Activated T-helper 2 cell treated with anti-CD3 and anti-CD28 coated beads, Interferon-gamma antibody, Interleukin-2, Interleukin-4, amounts not matched to agents 10 μg/mL and 5 μg/mL and 100 μg/mL, durations not matched to agents 14 hours and 24 hours and 36 hours (primary cell): ENCODE results near the gene ZSCAN30. TPM values are rescaled to one million over a fixed set of nuclear protein-coding genes. Genes with fewer than 3 reads are reported as not detected.
"Not testable (repeated sequence)": the region's sequence is repeated elsewhere in the genome, so short reads cannot be mapped to it uniquely, and the experiment has no call there.

Experiments
- DNase-seq: peaks from one replicate; pipeline ENCODE4 v3.0.0; 2021; ENCODE audit warnings: low spot score
- H3K27ac Mint-ChIP-seq: one replicate; pipeline ENCODE4 v1.8.0; 2021; ENCODE audit warnings: mixed read lengths
- H3K27me3 Mint-ChIP-seq: one replicate; pipeline ENCODE4 v1.8.0; 2021; ENCODE audit warnings: low read depth, mixed read lengths
- H3K36me3 Mint-ChIP-seq: one replicate; pipeline ENCODE4 v1.8.0; 2021; ENCODE audit warnings: low read depth, mixed read lengths
- H3K4me1 Mint-ChIP-seq: one replicate; pipeline ENCODE4 v1.8.0; 2021; ENCODE audit warnings: low read depth, mixed read lengths
- H3K4me3 Mint-ChIP-seq: one replicate; pipeline ENCODE4 v1.8.0; 2021; ENCODE audit warnings: low read depth, mild to moderate bottlenecking, moderate library complexity, mixed read lengths
- H3K9me3 Mint-ChIP-seq: one replicate; pipeline ENCODE4 v1.8.0; 2021; ENCODE audit warnings: mixed read lengths
- intact Hi-C: fragments of 100-400 bp; cut with micrococcal nuclease; formaldehyde crosslinking; loops from one replicate; pipeline ENCODE4 v1.15.1; 2023
- total RNA-seq: library from RNA; stranded (reverse); gene quantifications from 2 replicates; pipeline ENCODE4 v1.2.3, GENCODE V29; 2022

ZSCAN30 gene
- total RNA-seq, 1 donor from 2014 or later = 19.9 TPM

DNA sequence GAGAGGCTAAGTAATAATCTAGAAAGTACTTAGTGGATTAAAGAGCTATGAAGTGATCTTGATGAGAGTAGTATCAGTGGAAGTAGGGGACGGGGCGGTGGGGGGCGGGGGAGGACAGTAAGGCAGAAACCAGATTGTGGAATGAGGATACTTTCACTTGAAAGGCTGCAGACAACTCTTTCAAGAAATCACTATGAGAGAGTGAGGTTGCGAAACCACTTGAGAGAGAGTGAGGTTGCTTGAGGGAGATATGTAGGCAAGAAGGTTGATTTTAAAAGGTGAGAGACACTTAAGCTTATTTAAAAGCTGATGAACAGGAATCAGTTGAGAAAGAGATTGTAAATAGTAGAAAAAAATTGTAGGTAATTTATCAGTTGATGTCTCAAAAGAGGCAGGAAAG lies 45.4 kb downstream of the ZSCAN30 start:
- intact Hi-C loops = loop anchor here (5.0 kb wide), 3 partner anchors 217 to 883 kb away; partner anchors contain the start of genes ELP2, GALNT1 and SLC39A6

DNA sequence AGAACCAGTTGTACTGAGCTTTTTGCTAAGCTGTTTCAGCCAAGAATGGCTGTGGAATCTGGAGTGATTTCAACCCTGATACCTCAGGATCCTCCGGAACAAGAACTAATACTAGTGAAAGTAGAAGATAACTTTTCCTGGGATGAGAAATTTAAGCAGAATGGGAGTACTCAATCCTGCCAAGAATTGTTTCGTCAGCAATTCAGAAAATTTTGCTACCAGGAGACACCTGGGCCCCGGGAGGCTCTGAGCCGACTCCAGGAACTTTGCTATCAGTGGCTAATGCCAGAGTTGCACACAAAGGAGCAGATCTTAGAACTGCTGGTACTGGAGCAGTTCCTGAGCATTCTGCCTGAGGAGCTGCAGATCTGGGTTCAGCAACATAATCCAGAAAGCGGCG lies 47.6 kb downstream of the ZSCAN30 start:
- Mint-ChIP-seq H3K27ac (no peak overlapping the region), H3K27me3 (no peaks in the 10 kb centered on the region), H3K4me1 (peaks cover 11% of the 10 kb centered on the region), H3K4me3 (no peak overlapping the region), H3K9me3 (peaks cover 50% of the 10 kb centered on the region), H3K36me3 (peaks cover 54% of the 10 kb centered on the region)
- no peak for DNase-seq
- intact Hi-C loops = loop anchor here (5.0 kb wide), 3 partner anchors 215 to 885 kb away; partner anchors contain the start of genes ELP2, GALNT1 and SLC39A6

More for the DNA sequence above, 45.4 kb downstream of the ZSCAN30 start:
- Mint-ChIP-seq H3K4me3 (no peak overlapping the region), H3K36me3 (peaks cover 73% of the 10 kb centered on the region), H3K4me1 (peaks cover 8% of the 10 kb centered on the region), H3K9me3 (peaks cover 61% of the 10 kb centered on the region), H3K27me3 (no peaks in the 10 kb centered on the region), H3K27ac (no peak overlapping the region)
- DNase-seq = no peak

DNA sequence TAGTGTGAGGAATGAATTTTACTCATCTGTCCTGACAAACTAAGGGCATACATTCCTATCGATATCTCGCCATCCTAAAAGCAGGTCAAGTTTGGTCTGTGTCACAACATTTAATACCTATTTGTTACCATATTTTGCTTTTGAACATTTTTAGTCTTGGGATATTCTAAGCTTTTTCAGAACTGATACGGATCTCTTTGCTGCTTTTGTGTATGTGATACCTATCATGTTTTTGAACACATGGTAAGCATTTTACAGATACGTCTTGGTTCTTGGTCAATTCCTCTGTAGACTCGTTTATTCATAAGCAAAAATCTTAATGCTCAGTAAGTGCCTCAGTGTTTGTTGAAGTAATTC lies 48.6 kb downstream of the ZSCAN30 start:
- H3K4me1 Mint-ChIP-seq = peaks cover 11% of the 10 kb centered on the region
- intact Hi-C loops = loop anchor here (1.0 to 5.0 kb wide), 7 partner anchors 27 to 886 kb away; partner anchors contain the start of genes ELP2, GALNT1, INO80C and SLC39A6
- DNase-seq = no peak
- peak overlapping the region; percentile 94 for H3K4me3 Mint-ChIP-seq
- H3K36me3 Mint-ChIP-seq = peaks cover 44% of the 10 kb centered on the region
- H3K9me3 Mint-ChIP-seq = peaks cover 40% of the 10 kb centered on the region
- peak overlapping the region; percentile 98 for H3K27ac Mint-ChIP-seq
- no peaks in the 10 kb centered on the region for H3K27me3 Mint-ChIP-seq

DNA sequence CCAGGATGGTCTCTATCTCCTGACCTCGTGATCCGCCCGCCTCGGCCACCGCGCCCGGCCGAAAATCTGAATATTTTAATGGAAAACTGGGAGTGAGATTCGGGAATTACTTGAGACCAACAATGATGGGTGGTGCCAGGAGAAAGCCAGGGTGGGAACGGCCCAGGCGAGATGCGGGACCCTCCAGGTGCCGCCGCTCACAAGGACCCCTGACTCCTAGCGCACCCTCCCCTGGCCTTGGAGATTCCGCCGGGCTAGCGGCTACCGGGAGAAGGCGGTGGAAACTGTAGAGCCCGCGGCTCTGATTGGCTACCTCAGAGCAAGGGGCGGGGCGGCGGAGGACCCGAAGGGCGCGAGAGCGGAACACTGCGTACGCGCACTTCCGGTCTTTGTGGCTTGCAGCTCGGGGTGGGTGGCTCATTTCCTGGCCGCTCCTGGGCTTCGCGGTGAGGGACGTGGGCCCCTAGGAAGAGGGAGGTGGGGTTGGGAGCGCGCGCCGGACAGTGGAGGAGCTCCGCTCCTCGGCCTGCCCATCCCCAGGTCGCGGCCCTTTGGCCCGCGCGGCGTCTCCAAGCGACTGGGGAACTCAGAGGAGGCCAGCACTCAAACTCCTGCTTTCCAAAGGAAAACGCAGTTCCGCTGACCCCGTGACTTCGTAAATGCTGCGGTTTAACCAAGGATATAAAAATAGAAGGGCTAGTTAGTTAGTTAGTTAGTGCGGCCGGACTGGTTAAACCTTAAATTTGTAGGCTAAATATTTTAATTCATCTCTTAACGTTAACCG lies 49.2 kb downstream of the ZSCAN30 start, which contains the start of gene ZNF397:
TSS of gene ZNF397 (plus strand) at position 371 of the 784 bp plus-strand sequence. CDS start 1,437 bp downstream, outside the sequence.
- H3K27me3 Mint-ChIP-seq = no peaks in the 10 kb centered on the region
- H3K9me3 Mint-ChIP-seq = peaks cover 35% of the 10 kb centered on the region
- peak within 1 kb of the TSS; percentile 98 for H3K27ac Mint-ChIP-seq
- peak within 1 kb of the TSS; percentile 94 for H3K4me3 Mint-ChIP-seq
- peaks cover 39% of the 10 kb centered on the region for H3K36me3 Mint-ChIP-seq
- peak; percentile 94 for DNase-seq
- intact Hi-C loops = loop anchor here (1.0 to 5.0 kb wide), 10 partner anchors 28 to 886 kb away; partner anchors contain the start of genes ELP2, GALNT1, INO80C and RMP24
- H3K4me1 Mint-ChIP-seq = peaks cover 11% of the 10 kb centered on the region

DNA sequence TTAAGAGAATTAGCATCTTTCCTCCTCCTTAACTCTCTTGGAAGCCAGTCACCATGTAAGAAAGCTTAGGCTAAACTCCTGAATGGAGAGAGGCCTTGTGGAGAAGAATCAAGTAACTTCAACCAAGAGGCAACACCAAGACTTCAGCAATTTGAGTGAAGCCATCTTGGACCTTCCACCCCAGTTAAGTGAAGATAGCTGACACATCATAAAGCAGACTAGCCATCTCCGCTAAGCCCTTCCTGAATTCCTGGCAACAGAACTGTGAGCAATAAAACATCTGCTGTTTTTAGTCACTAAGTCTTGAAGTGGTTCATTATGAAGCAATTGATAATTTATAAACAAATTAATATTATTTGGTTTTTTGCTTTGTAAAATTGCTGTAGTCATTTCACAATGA lies 50.7 kb downstream of the ZSCAN30 start:
- peaks cover 19% of the 10 kb centered on the region for H3K9me3 Mint-ChIP-seq
- H3K27ac Mint-ChIP-seq = no peak overlapping the region
- peaks cover 11% of the 10 kb centered on the region for H3K4me1 Mint-ChIP-seq
- no peak for DNase-seq
- H3K4me3 Mint-ChIP-seq = no peak overlapping the region
- H3K36me3 Mint-ChIP-seq = peaks cover 23% of the 10 kb centered on the region
- intact Hi-C loops = loop anchor here (10.0 kb wide), 1 partner anchor 375 kb away; no protein-coding TSS in a partner anchor
- no peaks in the 10 kb centered on the region for H3K27me3 Mint-ChIP-seq

DNA sequence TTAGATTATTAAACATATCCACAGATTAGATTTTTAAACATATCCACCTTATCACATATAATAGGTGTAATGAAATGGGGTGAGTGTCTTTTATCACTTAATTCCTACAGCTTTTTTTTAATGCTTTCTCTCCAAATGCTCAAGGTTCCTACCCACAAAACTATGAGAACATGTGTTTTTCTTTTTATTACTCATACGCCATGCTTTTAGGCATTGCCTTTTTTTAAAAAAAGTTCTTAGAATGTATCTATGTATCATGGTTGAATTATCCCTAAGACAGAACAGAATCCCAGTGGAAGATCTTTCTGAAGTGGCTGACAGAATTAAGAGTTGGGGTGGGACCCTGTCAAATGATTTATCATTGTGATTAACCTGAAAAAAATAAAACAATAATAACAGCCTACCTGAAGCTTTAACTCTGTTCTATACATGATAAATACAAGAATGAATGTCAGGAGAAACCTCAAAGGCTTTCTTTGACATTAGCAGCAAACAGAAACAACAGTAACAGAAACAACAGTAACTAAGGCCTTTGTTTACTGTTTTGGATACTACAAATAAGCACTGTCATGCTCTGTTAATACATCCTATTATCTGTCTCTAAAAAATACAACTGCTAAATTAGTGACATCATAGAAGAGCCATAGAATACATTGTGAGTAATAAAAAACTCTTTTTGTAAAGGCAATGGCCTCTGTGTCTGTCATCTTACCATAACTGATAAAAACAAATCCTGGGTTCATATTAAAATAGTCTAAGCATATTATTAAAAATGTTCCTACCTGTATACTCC lies 53.3 kb downstream of the ZSCAN30 start:
- intact Hi-C loops = loop anchor here (10.0 kb wide), 1 partner anchor 372 kb away; no protein-coding TSS in a partner anchor
- no peak for DNase-seq
- Mint-ChIP-seq H3K4me1 (peaks cover 6% of the 10 kb centered on the region), H3K9me3 (no peaks in the 10 kb centered on the region), H3K36me3 (no peaks in the 10 kb centered on the region), H3K4me3 (no peak overlapping the region), H3K27ac (no peak overlapping the region), H3K27me3 (peaks cover 3% of the 10 kb centered on the region)

DNA sequence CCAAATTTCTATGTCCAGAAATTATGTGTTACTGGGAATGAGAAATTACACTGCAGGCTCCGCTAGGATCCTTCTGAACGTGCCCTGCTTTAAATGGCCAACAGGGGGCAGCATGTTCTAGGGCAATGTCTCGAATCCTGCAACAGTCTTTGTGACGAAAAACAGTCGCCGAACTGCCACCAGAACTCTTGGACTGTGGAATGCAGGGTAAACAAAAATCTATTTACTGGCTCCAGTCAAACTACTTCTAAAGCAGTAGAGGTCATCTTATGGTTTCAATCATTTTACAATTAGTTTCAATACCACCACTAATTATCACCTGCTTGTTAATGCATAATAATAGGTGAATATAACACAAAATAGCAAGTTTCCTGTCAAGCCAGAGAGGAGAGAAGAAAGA lies 59.0 kb downstream of the ZSCAN30 start:
- DNase-seq = peak; percentile 60
- intact Hi-C loops = loop anchor here (1.0 to 10.0 kb wide), 3 partner anchors 124 to 366 kb away; no protein-coding TSS in a partner anchor
- H3K27ac Mint-ChIP-seq = no peak overlapping the region
- H3K27me3 Mint-ChIP-seq = peaks cover 6% of the 10 kb centered on the region
- H3K4me1 Mint-ChIP-seq = peaks cover 3% of the 10 kb centered on the region
- peak overlapping the region; percentile 49 for H3K4me3 Mint-ChIP-seq
- H3K36me3 Mint-ChIP-seq = no peaks in the 10 kb centered on the region
- no peaks in the 10 kb centered on the region for H3K9me3 Mint-ChIP-seq

DNA sequence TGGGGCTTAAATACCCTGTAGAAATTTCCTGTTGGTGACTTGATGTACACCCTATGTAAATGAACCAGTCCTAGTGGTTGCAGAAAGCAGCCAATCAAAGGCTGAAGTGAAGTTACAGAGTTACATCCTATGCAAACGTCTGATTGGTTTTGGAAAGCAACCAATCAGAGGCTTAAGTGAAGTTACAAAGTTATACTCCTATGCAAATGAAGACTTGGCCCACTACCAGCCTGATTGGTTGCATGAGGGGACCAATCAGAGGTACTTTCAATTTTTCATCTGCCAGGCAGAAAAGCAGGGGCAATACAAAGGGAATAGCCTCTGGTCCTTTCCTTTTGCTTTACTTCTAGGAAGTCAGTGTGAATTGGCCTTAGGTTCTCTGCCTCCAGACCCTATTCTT lies 62.8 kb downstream of the ZSCAN30 start:
- intact Hi-C loops = no loop called here
- no peak overlapping the region for H3K4me3 Mint-ChIP-seq
- no peak overlapping the region for H3K27ac Mint-ChIP-seq
- H3K9me3 Mint-ChIP-seq = no peaks in the 10 kb centered on the region
- H3K4me1 Mint-ChIP-seq = peaks cover 3% of the 10 kb centered on the region
- no peaks in the 10 kb centered on the region for H3K36me3 Mint-ChIP-seq
- DNase-seq = no peak
- peaks cover 8% of the 10 kb centered on the region for H3K27me3 Mint-ChIP-seq

DNA sequence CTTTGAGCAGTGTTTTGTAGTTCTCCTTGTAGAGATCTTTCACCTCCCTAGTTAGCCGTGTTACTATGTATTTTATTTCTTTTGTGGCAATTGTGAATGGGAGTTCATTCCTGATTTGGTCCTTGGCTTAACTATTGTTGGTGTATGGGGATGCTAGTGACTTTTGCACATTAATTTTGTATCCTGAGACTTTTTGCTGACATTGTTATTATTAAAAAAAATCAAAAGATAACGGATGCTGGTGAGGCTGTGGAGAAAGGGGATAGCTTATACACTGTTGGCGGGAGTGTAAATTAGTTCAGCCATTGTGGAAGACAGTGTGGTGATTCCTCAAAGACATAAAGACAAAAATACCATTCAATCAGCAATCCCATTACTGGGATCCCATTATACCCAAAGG lies 66.2 kb downstream of the ZSCAN30 start:
- DNase-seq = no peak
- no peaks in the 10 kb centered on the region for H3K36me3 Mint-ChIP-seq
- H3K9me3 Mint-ChIP-seq = no peaks in the 10 kb centered on the region
- no peak overlapping the region for H3K4me3 Mint-ChIP-seq
- peaks cover 6% of the 10 kb centered on the region for H3K27me3 Mint-ChIP-seq
- no peak overlapping the region for H3K27ac Mint-ChIP-seq
- intact Hi-C loops = no loop called here
- no peaks in the 10 kb centered on the region for H3K4me1 Mint-ChIP-seq

DNA sequence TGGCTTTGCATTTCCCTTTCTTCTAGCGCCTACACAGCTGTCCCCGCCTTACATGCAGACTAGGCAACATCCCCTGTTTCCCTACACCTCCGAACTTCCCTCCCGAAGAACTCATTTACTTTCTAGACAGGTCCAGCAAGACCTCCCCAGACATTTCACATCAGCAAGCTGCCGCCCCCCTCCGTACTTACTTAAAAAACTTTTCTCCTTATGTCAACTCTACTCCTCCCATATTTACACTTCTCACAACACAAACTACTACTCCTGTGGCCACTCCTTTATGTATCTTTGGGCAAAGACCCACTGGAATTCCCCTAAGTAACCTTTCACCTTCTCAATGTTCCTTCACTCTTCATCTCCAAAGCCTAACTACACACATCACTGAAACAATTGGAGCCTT lies 69.6 kb downstream of the ZSCAN30 start:
- Mint-ChIP-seq H3K27me3 (peaks cover 11% of the 10 kb centered on the region), H3K9me3 (no peaks in the 10 kb centered on the region), H3K4me1 (no peaks in the 10 kb centered on the region), H3K36me3 (no peaks in the 10 kb centered on the region), H3K4me3 (no peak overlapping the region), H3K27ac (no peak overlapping the region)
- intact Hi-C loops = no loop called here
- no peak for DNase-seq

DNA sequence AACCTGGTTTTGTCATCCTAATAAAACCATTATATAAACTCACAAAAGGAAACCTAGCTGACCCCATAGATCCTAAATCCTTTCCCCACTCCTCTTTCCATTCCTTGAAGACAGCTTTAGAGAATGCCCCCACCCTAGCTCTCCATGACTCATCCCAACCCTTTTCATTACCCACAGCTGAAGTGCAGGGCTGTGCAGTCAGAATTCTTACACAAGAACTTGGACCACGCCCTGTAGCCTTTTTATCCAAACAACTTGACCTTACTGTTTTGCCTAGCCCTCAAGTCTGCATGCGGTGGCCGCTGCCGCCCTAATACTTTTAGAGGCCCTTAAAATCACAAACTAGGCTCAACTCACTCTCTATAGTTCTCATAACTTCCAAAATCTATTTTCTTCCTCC lies 70.7 kb downstream of the ZSCAN30 start:
- H3K4me3 Mint-ChIP-seq, H3K4me1 Mint-ChIP-seq, H3K27ac Mint-ChIP-seq, intact Hi-C loops, DNase-seq, H3K36me3 Mint-ChIP-seq, H3K9me3 Mint-ChIP-seq: not testable (repeated sequence)
- peaks cover 11% of the 10 kb centered on the region for H3K27me3 Mint-ChIP-seq

DNA sequence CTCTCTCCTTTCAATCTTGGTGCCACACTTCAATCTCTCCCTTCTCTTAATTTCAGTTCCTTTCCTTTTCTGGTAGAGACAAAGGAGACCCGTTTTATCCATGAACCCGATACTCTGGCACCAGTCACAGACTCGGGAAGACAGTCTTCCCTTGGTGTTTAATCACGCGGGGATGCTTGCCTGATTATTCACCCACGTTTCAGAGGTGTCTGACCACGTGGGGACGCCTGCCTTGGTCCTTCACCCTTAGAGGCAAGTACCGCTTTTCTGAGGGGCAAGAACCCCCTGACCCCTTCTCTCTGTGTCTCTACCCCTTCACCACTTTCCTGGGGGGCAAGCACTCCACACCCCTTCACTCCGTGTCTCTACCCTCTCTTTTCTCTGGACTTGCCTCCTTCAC lies 73.4 kb downstream of the ZSCAN30 start:
- H3K27me3 Mint-ChIP-seq, H3K36me3 Mint-ChIP-seq, H3K4me1 Mint-ChIP-seq, DNase-seq, H3K9me3 Mint-ChIP-seq, H3K27ac Mint-ChIP-seq, H3K4me3 Mint-ChIP-seq, intact Hi-C loops: not testable (repeated sequence)
